Measurements from ENCODE around the gene OLFML1. TPM values are rescaled to one million over a fixed set of nuclear protein-coding genes. Genes with fewer than 3 reads are reported as not detected.

Gene OLFML1
- polyA plus RNA-seq, 1 donor from 2014 or later = not detected

DNA sequence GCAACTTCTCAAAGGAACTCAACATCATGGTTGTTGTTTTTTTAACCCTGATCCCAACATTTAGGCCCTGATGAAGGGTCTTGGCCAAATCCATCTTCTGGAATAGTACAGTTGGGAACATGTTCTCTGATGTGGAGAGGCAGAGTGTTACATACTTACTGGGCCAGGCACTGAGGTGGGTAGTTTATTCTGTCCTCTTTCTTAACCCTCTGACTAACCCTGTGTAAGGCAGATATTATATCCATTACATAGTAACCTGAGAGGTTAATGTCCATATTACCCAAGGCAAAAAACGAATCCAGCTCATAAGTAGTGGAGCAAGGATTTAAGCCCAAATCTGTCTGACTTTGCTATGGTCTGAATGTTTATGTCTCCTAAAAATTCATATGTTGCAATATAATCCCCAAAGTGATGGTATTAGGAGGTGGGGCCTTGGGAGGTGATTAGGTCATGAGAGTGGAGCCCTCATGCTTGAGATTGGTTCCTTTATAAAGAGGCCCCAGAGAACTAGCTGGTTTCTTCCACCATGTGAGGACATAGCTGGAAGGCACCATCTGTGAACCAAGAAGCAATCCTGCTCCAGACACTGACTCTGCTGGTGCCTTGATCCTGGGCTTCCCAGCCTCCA, 44.8 kb downstream of the OLFML1 start:
- H3K79me2 ChIP-seq (replicated peaks; ENCODE audit: insufficient read depth, low read length) = no peaks in the 10 kb centered on the region
- no peaks in the 10 kb centered on the region for H3K27me3 ChIP-seq (ENCODE audit: insufficient read depth, low read depth, low read length)
- H3K9me3 ChIP-seq (ENCODE audit: low read length) = no peaks in the 10 kb centered on the region
- no peaks in the 10 kb centered on the region for H3F3A ChIP-seq (ENCODE audit: insufficient read depth, low read length, poor library complexity, severe bottlenecking)
- TF ChIP-seq, protein P1, sequence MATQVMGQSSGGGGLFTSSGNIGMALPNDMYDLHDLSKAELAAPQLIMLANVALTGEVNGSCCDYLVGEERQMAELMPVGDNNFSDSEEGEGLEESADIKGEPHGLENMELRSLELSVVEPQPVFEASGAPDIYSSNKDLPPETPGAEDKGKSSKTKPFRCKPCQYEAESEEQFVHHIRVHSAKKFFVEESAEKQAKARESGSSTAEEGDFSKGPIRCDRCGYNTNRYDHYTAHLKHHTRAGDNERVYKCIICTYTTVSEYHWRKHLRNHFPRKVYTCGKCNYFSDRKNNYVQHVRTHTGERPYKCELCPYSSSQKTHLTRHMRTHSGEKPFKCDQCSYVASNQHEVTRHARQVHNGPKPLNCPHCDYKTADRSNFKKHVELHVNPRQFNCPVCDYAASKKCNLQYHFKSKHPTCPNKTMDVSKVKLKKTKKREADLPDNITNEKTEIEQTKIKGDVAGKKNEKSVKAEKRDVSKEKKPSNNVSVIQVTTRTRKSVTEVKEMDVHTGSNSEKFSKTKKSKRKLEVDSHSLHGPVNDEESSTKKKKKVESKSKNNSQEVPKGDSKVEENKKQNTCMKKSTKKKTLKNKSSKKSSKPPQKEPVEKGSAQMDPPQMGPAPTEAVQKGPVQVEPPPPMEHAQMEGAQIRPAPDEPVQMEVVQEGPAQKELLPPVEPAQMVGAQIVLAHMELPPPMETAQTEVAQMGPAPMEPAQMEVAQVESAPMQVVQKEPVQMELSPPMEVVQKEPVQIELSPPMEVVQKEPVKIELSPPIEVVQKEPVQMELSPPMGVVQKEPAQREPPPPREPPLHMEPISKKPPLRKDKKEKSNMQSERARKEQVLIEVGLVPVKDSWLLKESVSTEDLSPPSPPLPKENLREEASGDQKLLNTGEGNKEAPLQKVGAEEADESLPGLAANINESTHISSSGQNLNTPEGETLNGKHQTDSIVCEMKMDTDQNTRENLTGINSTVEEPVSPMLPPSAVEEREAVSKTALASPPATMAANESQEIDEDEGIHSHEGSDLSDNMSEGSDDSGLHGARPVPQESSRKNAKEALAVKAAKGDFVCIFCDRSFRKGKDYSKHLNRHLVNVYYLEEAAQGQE (IDR thresholded peaks at IDR 0.05; ENCODE audit: borderline replicate concordance) = no peak
- TF ChIP-seq EP300 (conservative IDR thresholded peaks at IDR 0.05; ENCODE audit: poor library complexity, severe bottlenecking) (no peak), RAD21 (conservative IDR thresholded peaks at IDR 0.05) (no peak)
- no peak overlapping the region for H3K9ac ChIP-seq (ENCODE audit: low read length)
- H3K36me3 ChIP-seq (ENCODE audit: insufficient read depth, low read length) = no peaks in the 10 kb centered on the region
- H3K4me2 ChIP-seq (ENCODE audit: low read length) = no peak overlapping the region
- H2AFZ ChIP-seq (ENCODE audit: low read depth, low read length) = no peak overlapping the region
- H3K4me3 ChIP-seq (ENCODE audit: low read length) = no peak overlapping the region
- no peaks in the 10 kb centered on the region for H3K9me2 ChIP-seq (ENCODE audit: insufficient read depth, low read length)
- no peak overlapping the region for H3K27ac ChIP-seq (ENCODE audit: low read length)
- H4K20me1 ChIP-seq (ENCODE audit: insufficient read depth) = no peaks in the 10 kb centered on the region

DNA sequence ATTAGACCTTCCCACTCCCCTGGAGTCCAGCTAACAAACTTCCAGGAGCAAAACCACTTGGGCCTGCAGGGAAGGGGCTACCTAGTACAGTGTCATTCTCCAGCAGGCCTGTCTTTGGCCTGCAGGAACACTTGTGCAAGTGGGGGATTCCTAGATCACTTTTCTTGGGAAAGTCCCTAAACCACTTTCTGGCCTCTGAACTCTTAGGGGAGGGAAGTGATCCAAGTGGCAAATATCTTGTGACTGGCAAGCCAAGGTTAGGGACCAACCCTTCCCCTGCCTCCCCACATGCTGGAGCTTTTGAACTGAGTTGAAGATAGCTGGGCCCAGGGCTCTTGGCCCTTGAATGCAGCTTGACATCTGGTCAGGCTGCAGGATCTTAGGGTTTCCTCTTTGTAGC, 45.7 kb downstream of the OLFML1 start:
- Histone ChIP-seq H3K36me3 (ENCODE audit: insufficient read depth, low read length) (no peaks in the 10 kb centered on the region), H3F3A (ENCODE audit: insufficient read depth, low read length, poor library complexity, severe bottlenecking) (no peaks in the 10 kb centered on the region), H3K4me2 (ENCODE audit: low read length) (no peak overlapping the region), H3K9me3 (ENCODE audit: low read length) (no peaks in the 10 kb centered on the region), H3K9me2 (ENCODE audit: insufficient read depth, low read length) (no peaks in the 10 kb centered on the region), H3K79me2 (replicated peaks; ENCODE audit: insufficient read depth, low read length) (no peaks in the 10 kb centered on the region), H3K27ac (ENCODE audit: low read length) (no peak overlapping the region), H3K4me3 (ENCODE audit: low read length) (no peak overlapping the region), H4K20me1 (ENCODE audit: insufficient read depth) (no peaks in the 10 kb centered on the region), H3K9ac (ENCODE audit: low read length) (no peak overlapping the region), H2AFZ (ENCODE audit: low read depth, low read length) (no peak overlapping the region), H3K27me3 (ENCODE audit: insufficient read depth, low read depth, low read length) (no peaks in the 10 kb centered on the region)
- TF ChIP-seq EP300 (conservative IDR thresholded peaks at IDR 0.05; ENCODE audit: poor library complexity, severe bottlenecking) = no peak
- no peak for TF ChIP-seq SMC3 (conservative IDR thresholded peaks at IDR 0.05; ENCODE audit: poor library complexity)
- TF ChIP-seq, protein P2, sequence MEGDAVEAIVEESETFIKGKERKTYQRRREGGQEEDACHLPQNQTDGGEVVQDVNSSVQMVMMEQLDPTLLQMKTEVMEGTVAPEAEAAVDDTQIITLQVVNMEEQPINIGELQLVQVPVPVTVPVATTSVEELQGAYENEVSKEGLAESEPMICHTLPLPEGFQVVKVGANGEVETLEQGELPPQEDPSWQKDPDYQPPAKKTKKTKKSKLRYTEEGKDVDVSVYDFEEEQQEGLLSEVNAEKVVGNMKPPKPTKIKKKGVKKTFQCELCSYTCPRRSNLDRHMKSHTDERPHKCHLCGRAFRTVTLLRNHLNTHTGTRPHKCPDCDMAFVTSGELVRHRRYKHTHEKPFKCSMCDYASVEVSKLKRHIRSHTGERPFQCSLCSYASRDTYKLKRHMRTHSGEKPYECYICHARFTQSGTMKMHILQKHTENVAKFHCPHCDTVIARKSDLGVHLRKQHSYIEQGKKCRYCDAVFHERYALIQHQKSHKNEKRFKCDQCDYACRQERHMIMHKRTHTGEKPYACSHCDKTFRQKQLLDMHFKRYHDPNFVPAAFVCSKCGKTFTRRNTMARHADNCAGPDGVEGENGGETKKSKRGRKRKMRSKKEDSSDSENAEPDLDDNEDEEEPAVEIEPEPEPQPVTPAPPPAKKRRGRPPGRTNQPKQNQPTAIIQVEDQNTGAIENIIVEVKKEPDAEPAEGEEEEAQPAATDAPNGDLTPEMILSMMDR (IDR thresholded peaks at IDR 0.05; ENCODE audit: poor library complexity, severe bottlenecking) = no peak
- TF ChIP-seq POLR2AphosphoS5 (IDR thresholded peaks at IDR 0.05) = no peak
- TF ChIP-seq RAD21 (conservative IDR thresholded peaks at IDR 0.05) = no peak
- no peak for TF ChIP-seq MXI1 (conservative IDR thresholded peaks at IDR 0.05; ENCODE audit: poor library complexity, severe bottlenecking)
- TF ChIP-seq EZH2 (IDR thresholded peaks at IDR 0.05; ENCODE audit: borderline replicate concordance, insufficient read depth, low read length, poor library complexity, severe bottlenecking) = no peak
- TF ChIP-seq, protein P1 (IDR thresholded peaks at IDR 0.05; ENCODE audit: borderline replicate concordance) = no peak
- TF ChIP-seq TAF1 (IDR thresholded peaks at IDR 0.05; ENCODE audit: low read depth) = no peak

Measured in neural cell (in vitro differentiated cells).